CD14-positive monocyte (primary cell): ENCODE measurements around the gene GRIK3. TPM values are rescaled to one million over a fixed set of nuclear protein-coding genes. Genes with fewer than 3 reads are reported as not detected.

ENCODE experiments used
- DNase-seq, 3 donors: peaks; one replicate each; pipeline ENCODE4 v3.0.0-alpha.2; 2011 to 2022
- H2AFZ ChIP-seq: 2 replicates; pipeline ENCODE4 v1.6.0; 2012; ENCODE audit warnings: mild to moderate bottlenecking, low read depth, low read length, inconsistent platforms; ENCODE audit not compliant: insufficient read depth, poor library complexity, severe bottlenecking
- H3K27ac ChIP-seq, 2 donors: 1 replicate in 1 of 2; 2 replicates in 1 of 2; pipeline ENCODE4 v1.5.1; 2012 to 2013; ENCODE audit warnings: low read length in 2 of 2, control low read depth in 1 of 2, inconsistent platforms in 1 of 2, low read depth in 1 of 2, mild to moderate bottlenecking in 1 of 2
- H3K27me3 ChIP-seq, 2 donors: one replicate each; pipeline versions ENCODE4 v1.6.0 to v1.6.1; 2011 to 2013; ENCODE audit warnings: low read length in 2 of 2; ENCODE audit not compliant: control insufficient read depth in 2 of 2, insufficient read depth in 2 of 2
- H3K36me3 ChIP-seq, 2 donors: replicated peaks in 1 of 2; 1 replicate in 1 of 2; 2 replicates in 1 of 2; pipeline versions ENCODE4 v1.5.1 to v1.6.1; 2012 to 2013; ENCODE audit warnings: low read length in 2 of 2, control low read depth in 1 of 2, inconsistent platforms in 1 of 2, mild to moderate bottlenecking in 1 of 2; ENCODE audit not compliant: insufficient read depth in 2 of 2, control insufficient read depth in 1 of 2
- H3K4me1 ChIP-seq, 2 donors: 1 replicate in 1 of 2; 2 replicates in 1 of 2; pipeline versions ENCODE4 v1.5.1 to v1.6.1; 2012 to 2013; ENCODE audit warnings: low read length in 2 of 2, control low read depth in 1 of 2, inconsistent platforms in 1 of 2, mild to moderate bottlenecking in 1 of 2, moderate library complexity in 1 of 2; ENCODE audit not compliant: insufficient read depth in 2 of 2, control insufficient read depth in 1 of 2
- H3K4me2 ChIP-seq: replicated peaks from 2 replicates; pipeline ENCODE3; 2012; ENCODE audit warnings: low read length, moderate library complexity, mild to moderate bottlenecking; ENCODE audit not compliant: poor library complexity, severe bottlenecking; ENCODE audit errors: extremely low read depth
- H3K4me3 ChIP-seq, 3 experiments: fragments of 200-600 bp in 1 of 3; sonication (generic) in 1 of 3; replicated peaks in 1 of 3; 1 replicate in 2 of 3; 2 replicates in 1 of 3; pipeline ENCODE4 v1.5.1; 2011 to 2013; ENCODE audit warnings: low read length in 3 of 3, mild to moderate bottlenecking in 3 of 3, control low read depth in 2 of 3, low read depth in 2 of 3, inconsistent platforms in 1 of 3, moderate library complexity in 1 of 3
- H3K79me2 ChIP-seq: 2 replicates; pipeline ENCODE4 v1.6.0; 2012; ENCODE audit warnings: mild to moderate bottlenecking, control low read depth, inconsistent platforms, low read length, moderate library complexity; ENCODE audit not compliant: insufficient read depth
- H3K9ac ChIP-seq: 2 replicates; pipeline ENCODE4 v1.6.0; 2017; ENCODE audit warnings: low read length, mild to moderate bottlenecking; ENCODE audit not compliant: insufficient read depth, poor library complexity, severe bottlenecking
- H3K9me3 ChIP-seq, 2 donors: replicated peaks in 1 of 2; 1 replicate in 1 of 2; 2 replicates in 1 of 2; pipeline versions ENCODE4 v1.5.1 to v1.6.1; 2012 to 2013; ENCODE audit warnings: low read length in 2 of 2, control low read depth in 1 of 2; ENCODE audit not compliant: control insufficient read depth in 1 of 2, insufficient read depth in 1 of 2
- H4K20me1 ChIP-seq: 2 replicates; pipeline ENCODE4 v1.6.0; 2012; ENCODE audit warnings: mild to moderate bottlenecking, low read length, control low read depth, moderate library complexity; ENCODE audit not compliant: insufficient read depth
- H3K27ac Mint-ChIP-seq, 7 donors: one replicate each; pipeline ENCODE4 v1.8.0; 2020; ENCODE audit warnings: mild to moderate bottlenecking in 7 of 7, mixed read lengths in 7 of 7, moderate library complexity in 6 of 7, inconsistent platforms in 2 of 7
- H3K27me3 Mint-ChIP-seq, 3 donors: one replicate each; pipeline ENCODE4 v1.8.0; 2021 to 2022; ENCODE audit warnings: low read depth in 3 of 3, mild to moderate bottlenecking in 3 of 3, mixed read lengths in 3 of 3, moderate library complexity in 3 of 3, inconsistent platforms in 1 of 3
- H3K36me3 Mint-ChIP-seq, 2 donors: one replicate each; pipeline ENCODE4 v1.8.0; 2020; ENCODE audit warnings: mixed read lengths in 2 of 2, inconsistent platforms in 1 of 2, mild to moderate bottlenecking in 1 of 2
- H3K4me1 Mint-ChIP-seq: one replicate; pipeline ENCODE4 v1.8.0; 2020; ENCODE audit warnings: mild to moderate bottlenecking, mixed read lengths
- H3K4me3 Mint-ChIP-seq, 2 donors: one replicate each; pipeline ENCODE4 v1.8.0; 2020; ENCODE audit warnings: mild to moderate bottlenecking in 2 of 2, mixed read lengths in 2 of 2, moderate library complexity in 1 of 2
- H3K9me3 Mint-ChIP-seq, 7 donors: one replicate each; pipeline ENCODE4 v1.8.0; 2020 to 2022; ENCODE audit warnings: mixed read lengths in 7 of 7, mild to moderate bottlenecking in 6 of 7, moderate library complexity in 6 of 7, inconsistent platforms in 2 of 7
- WGBS: methylation state at CpG from one replicate; pipeline ENCODE4 v1.1.5; 2013; ENCODE audit warnings: missing lambda C conversion rate; ENCODE audit not compliant: insufficient coverage; 5-methylcytosine and 5-hydroxymethylcytosine counted together
- intact Hi-C, 2 donors: fragments of 100-400 bp; cut with micrococcal nuclease; formaldehyde crosslinking; loops; one replicate each; pipeline versions ENCODE4 v1.15.0 to v1.15.1; 2023
- polyA plus RNA-seq, 3 donors: library from polyadenylated mRNA; depleted of rRNA in 1 of 3; unstranded in 2 of 3; stranded (reverse) in 1 of 3; fragments of 300-500 nt in 2 of 3; fragments of >200 nt in 1 of 3; fragmentation: Illumina TruSeq in 2 of 3; gene quantifications; 1 replicate in 2 of 3; 2 replicates in 1 of 3; pipeline ENCODE4 v1.2.3, GENCODE V29; 2012 to 2021
- TF ChIP-seq, protein P1 (sequence below): fragments of 200-600 bp; IDR thresholded peaks from one replicate; pipeline ENCODE4 v1.8.0; 2022; ENCODE audit warnings: antibody characterized with exemption, mild to moderate bottlenecking

GRIK3 gene
- polyA plus RNA-seq, 3 donors: not detected

- Histone ChIP-seq H3K27ac (no peak overlapping the region), H3K4me1 (no peaks in the 10 kb centered on the region), H3K9ac (no peak overlapping the region), H3K27me3 (no peaks in the 10 kb centered on the region), H3K4me2 (no peak overlapping the region), H3K4me3 (no peak overlapping the region), H2AFZ (no peak overlapping the region), H4K20me1 (no peaks in the 10 kb centered on the region), H3K9me3 (no peaks in the 10 kb centered on the region), H3K36me3 (no peaks in the 10 kb centered on the region), H3K79me2 (no peaks in the 10 kb centered on the region)
- Mint-ChIP-seq H3K27ac (no peak overlapping the region), H3K36me3 (no peaks in the 10 kb centered on the region), H3K27me3 (peaks cover 0 to 2% (median 0%) of the 10 kb centered on the region in 3 donors), H3K4me1 (no peaks in the 10 kb centered on the region), H3K4me3 (no peak overlapping the region), H3K9me3 (no peaks in the 10 kb centered on the region)
- TF ChIP-seq, protein P1, sequence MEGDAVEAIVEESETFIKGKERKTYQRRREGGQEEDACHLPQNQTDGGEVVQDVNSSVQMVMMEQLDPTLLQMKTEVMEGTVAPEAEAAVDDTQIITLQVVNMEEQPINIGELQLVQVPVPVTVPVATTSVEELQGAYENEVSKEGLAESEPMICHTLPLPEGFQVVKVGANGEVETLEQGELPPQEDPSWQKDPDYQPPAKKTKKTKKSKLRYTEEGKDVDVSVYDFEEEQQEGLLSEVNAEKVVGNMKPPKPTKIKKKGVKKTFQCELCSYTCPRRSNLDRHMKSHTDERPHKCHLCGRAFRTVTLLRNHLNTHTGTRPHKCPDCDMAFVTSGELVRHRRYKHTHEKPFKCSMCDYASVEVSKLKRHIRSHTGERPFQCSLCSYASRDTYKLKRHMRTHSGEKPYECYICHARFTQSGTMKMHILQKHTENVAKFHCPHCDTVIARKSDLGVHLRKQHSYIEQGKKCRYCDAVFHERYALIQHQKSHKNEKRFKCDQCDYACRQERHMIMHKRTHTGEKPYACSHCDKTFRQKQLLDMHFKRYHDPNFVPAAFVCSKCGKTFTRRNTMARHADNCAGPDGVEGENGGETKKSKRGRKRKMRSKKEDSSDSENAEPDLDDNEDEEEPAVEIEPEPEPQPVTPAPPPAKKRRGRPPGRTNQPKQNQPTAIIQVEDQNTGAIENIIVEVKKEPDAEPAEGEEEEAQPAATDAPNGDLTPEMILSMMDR: no peak
- no peak for DNase-seq
- intact Hi-C loops: no loop called here
- 89% methylated on average over 4 of the region's 4 CpGs for WGBS
Measured at GRCh38 chr1:36867575-36867974, 166.7 kb downstream of the GRIK3 start.

DNA sequence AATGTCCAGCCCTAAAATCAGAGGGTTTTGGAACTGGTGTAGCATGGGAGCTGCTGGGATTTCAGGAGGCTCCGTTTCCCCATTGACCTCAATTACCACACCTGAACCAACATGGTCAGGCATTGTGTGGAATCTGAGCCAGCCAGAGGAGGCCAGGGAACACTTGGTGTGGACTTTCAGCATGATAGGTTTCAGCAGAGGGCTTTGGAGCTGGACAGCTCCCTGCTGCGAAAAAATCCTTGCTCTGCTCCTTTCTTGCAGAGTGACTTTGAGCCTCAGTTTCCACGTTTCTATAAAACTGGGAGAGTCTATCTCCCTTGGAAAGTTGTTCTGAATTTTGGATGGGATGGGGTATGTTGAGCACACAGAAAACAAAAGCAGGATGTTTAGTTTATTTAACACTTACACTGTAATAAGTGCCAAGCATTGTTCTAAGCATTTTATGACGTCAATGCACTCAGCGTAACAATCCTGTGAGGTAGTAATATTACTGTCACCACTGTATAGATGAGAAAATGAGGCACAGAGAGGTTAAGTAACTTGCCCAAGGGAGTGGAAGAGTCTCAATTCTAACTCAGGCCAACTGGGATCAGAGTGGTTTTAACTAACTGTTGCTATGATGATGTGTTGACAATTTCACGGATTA, 168.0 kb downstream of the GRIK3 start:
- Histone ChIP-seq H3K79me2 (no peaks in the 10 kb centered on the region), H3K36me3 (no peaks in the 10 kb centered on the region), H3K9me3 (no peaks in the 10 kb centered on the region), H3K4me2 (no peak overlapping the region), H4K20me1 (no peaks in the 10 kb centered on the region), H3K4me1 (no peaks in the 10 kb centered on the region), H2AFZ (no peak overlapping the region), H3K9ac (no peak overlapping the region), H3K4me3 (no peak overlapping the region), H3K27ac (no peak overlapping the region), H3K27me3 (no peaks in the 10 kb centered on the region)
- TF ChIP-seq, protein P1: no peak
- H3K4me1 Mint-ChIP-seq: no peaks in the 10 kb centered on the region
- intact Hi-C loops: no loop called here
- H3K36me3 Mint-ChIP-seq: no peaks in the 10 kb centered on the region
- no peak overlapping the region for H3K27ac Mint-ChIP-seq
- H3K27me3 Mint-ChIP-seq: peaks cover 3 to 8% (median 5%) of the 10 kb centered on the region in 3 donors
- H3K4me3 Mint-ChIP-seq: no peak overlapping the region
- H3K9me3 Mint-ChIP-seq: no peaks in the 10 kb centered on the region
- WGBS: 69% methylated on average over 2 of the region's 6 CpGs
- no peak for DNase-seq
